Liver (tissue), 3 donors: ENCODE results near the gene RGL1.

ENCODE experiments used
- ATF3 ChIP-seq: IDR thresholded peaks from 2 replicates; pipeline ENCODE4 v1.6.1; 2016; ENCODE audit warnings: antibody characterized with exemption
- CTCF ChIP-seq: fragments of 150-350 bp; IDR thresholded peaks from 2 replicates; pipeline ENCODE4 v1.5.1; 2017; ENCODE audit warnings: improper control_type of control experiment, low read depth, low read length; ENCODE audit not compliant: missing input control
- FOXA1 ChIP-seq: IDR thresholded peaks from 2 replicates; pipeline ENCODE4 v1.6.1; 2016; ENCODE audit warnings: antibody characterized with exemption
- FOXA2 ChIP-seq: IDR thresholded peaks from 2 replicates; pipeline ENCODE4 v1.6.1; 2016; ENCODE audit warnings: antibody characterized with exemption
- GABPA ChIP-seq, 2 donors: IDR thresholded peaks in 1 of 2; conservative IDR thresholded peaks in 1 of 2; 2 replicates each; pipeline ENCODE4 v1.6.1; 2016; ENCODE audit warnings: antibody characterized with exemption in 2 of 2, mild to moderate bottlenecking in 1 of 2, moderate library complexity in 1 of 2
- HNF4G ChIP-seq: IDR thresholded peaks from 2 replicates; pipeline ENCODE4 v1.6.1; 2016; ENCODE audit warnings: antibody characterized with exemption
- JUND ChIP-seq, 2 donors: IDR thresholded peaks; 2 replicates each; pipeline ENCODE4 v1.6.1; 2016; ENCODE audit warnings: antibody characterized with exemption in 2 of 2
- MAX ChIP-seq: IDR thresholded peaks from 2 replicates; pipeline ENCODE4 v1.6.1; 2016; ENCODE audit warnings: antibody characterized with exemption
- REST ChIP-seq: IDR thresholded peaks from 2 replicates; pipeline ENCODE4 v1.6.1; 2016; ENCODE audit warnings: antibody characterized with exemption, mild to moderate bottlenecking
- RXRA ChIP-seq, 2 donors: IDR thresholded peaks; 2 replicates each; pipeline ENCODE4 v1.6.1; 2017 to 2018; ENCODE audit warnings: antibody characterized with exemption in 2 of 2, mild to moderate bottlenecking in 1 of 2
- TAF1 ChIP-seq: conservative IDR thresholded peaks from 2 replicates; pipeline ENCODE4 v1.6.1; 2016; ENCODE audit warnings: antibody characterized with exemption, mild to moderate bottlenecking
- YY1 ChIP-seq: IDR thresholded peaks from 2 replicates; pipeline ENCODE4 v1.6.1; 2016; ENCODE audit warnings: antibody characterized with exemption, mild to moderate bottlenecking
- ZBTB33 ChIP-seq: IDR thresholded peaks from 2 replicates; pipeline ENCODE4 v1.6.1; 2016; ENCODE audit warnings: antibody characterized with exemption
- donor health status: healthy.
- donor health status: healthy.

GRCh38 chr1:183787704-183788103 lies 17.2 kb upstream of the RGL1 start:
- TF ChIP-seq CTCF, result no peak
- no peak for TF ChIP-seq GABPA (IDR thresholded peaks at IDR 0.05 in 1 of 2, conservative IDR thresholded peaks at IDR 0.05 in 1 of 2)
- TF ChIP-seq YY1, result no peak
- TF ChIP-seq ZBTB33, result no peak
- no peak for TF ChIP-seq FOXA2
- TF ChIP-seq REST, result no peak
- TF ChIP-seq TAF1, result no peak
- no peak for TF ChIP-seq ATF3
- TF ChIP-seq MAX, result no peak
- no peak for TF ChIP-seq FOXA1
- no peak for TF ChIP-seq HNF4G
- no peak for TF ChIP-seq JUND (IDR thresholded peaks at IDR 0.05)
- TF ChIP-seq RXRA (IDR thresholded peaks at IDR 0.05), result no peak
